Measurements from ENCODE around the gene RASAL1.

DNA sequence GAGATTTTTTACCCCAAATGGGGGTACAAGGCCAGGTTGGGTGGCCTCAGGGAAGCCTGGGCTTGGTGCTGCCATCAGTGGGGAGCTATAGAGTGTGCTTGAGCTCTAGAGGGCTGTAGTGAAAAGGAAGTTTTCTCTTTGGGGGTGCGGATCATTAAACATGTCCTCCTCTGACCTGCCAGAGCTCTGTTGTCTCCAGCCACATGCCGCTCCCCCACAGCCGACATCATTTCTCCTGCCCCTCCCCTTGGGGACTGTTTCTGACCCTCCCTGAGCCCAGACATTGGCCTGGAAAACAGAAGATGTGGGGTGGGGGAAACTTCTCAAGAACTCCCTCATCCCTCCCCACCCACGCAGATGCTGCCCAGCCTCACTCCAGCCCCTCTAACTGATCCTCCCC is 53.7 kb downstream of the RASAL1 start:
- TF ChIP-seq BHLHE40 (IDR thresholded peaks at IDR 0.05; ENCODE audit: borderline replicate concordance), result no peak
- TF ChIP-seq SUZ12 (IDR thresholded peaks at IDR 0.05), result no peak
- no peak for TF ChIP-seq ELF4 (IDR thresholded peaks at IDR 0.05)

Measured in HEK293T (cell line).